ENCODE data around the gene TENM4.

TENM4 gene

DNA sequence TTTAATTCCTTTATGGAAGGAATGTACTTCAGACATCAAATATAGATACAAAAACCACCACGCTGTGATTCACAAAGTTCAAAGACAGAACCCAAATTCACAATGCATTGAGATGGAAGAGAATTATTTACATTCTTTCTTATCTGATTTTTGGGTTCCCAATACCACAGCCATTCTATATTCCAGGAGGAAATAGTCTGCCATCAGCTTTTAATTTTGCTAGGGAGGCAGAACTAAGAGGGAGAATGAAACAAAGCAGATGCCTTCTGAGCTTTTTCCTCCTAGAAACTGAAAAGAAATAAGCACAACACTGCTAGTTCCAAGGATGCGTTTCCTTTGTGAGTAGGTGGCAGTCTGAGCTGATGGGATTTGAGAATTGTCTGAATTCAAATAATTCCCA is 583.1 kb downstream of the TENM4 start:
- no peak for DNase-seq (ENCODE audit: low read depth, low spot score)
- POLR2A ChIA-PET = no interaction called here
- no peak overlapping the region for H3K4me3 ChIP-seq (ENCODE audit: low read depth, low read length)
- CTCF ChIA-PET = interaction anchor here (1.1 to 4.1 kb wide), 5 partner anchors 8 to 242 kb away, joined by 3 to 22 read pairs (median 4); no protein-coding TSS in a partner anchor
- no peak for TF ChIP-seq CTCF (IDR thresholded peaks at IDR 0.05; ENCODE audit: insufficient read depth, low read length, missing control alignments)

DNA sequence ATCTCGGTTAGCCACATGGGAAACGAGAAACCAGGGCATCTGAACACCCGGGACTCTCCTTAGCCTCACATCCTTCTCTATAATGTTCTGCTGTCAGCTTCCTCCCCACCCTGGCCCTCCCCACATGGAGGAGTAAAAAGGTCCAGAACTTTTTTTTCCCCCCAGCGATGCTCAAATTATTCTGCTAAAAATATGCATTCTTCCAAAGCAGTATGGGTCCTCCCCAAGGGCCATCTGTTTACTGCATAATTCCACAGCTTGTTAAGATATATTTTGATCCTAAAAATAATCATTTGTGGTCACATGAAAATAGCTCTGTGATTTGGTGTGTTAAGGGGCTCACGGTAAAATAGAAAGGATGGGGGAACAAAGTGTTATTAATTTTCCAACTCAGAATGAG is 584.6 kb downstream of the TENM4 start:
- ChIA-PET POLR2A (no interaction called here), CTCF (interaction anchor here (1.1 to 4.1 kb wide), 3 partner anchors 141 to 244 kb away, joined by 3 to 22 read pairs (median 5); no protein-coding TSS in a partner anchor)
- no peak overlapping the region for H3K4me3 ChIP-seq (ENCODE audit: low read depth, low read length)
- TF ChIP-seq CTCF (IDR thresholded peaks at IDR 0.05; ENCODE audit: insufficient read depth, low read length, missing control alignments) = no peak
- DNase-seq (ENCODE audit: low read depth, low spot score) = no peak

DNA sequence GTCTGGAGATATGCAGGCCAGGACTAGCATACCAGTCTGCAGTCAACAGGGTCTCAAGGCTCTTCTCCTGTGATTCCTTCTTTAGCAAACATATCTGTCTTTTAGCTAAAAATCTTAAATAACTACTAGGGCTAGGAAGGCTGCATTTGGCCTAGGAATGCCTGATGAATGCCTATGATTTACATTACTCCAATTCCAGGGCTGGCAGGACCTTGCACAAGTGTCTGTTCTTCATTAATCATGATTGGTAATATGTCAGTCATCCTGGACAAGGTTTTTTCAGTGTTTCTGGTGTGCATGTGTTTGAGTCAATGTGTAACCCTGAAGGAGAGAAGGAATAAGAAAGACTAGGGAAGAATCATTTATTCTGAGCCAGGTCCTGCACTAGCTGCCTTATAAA is 585.7 kb downstream of the TENM4 start:
- H3K4me3 ChIP-seq (ENCODE audit: low read depth, low read length) = no peak overlapping the region
- TF ChIP-seq CTCF (IDR thresholded peaks at IDR 0.05; ENCODE audit: insufficient read depth, low read length, missing control alignments) = no peak
- DNase-seq (ENCODE audit: low read depth, low spot score) = no peak
- CTCF ChIA-PET = interaction anchor here (0.9 to 4.1 kb wide), 3 partner anchors 46 to 245 kb away, joined by 3 to 22 read pairs (median 5); no protein-coding TSS in a partner anchor
- POLR2A ChIA-PET = no interaction called here

DNA sequence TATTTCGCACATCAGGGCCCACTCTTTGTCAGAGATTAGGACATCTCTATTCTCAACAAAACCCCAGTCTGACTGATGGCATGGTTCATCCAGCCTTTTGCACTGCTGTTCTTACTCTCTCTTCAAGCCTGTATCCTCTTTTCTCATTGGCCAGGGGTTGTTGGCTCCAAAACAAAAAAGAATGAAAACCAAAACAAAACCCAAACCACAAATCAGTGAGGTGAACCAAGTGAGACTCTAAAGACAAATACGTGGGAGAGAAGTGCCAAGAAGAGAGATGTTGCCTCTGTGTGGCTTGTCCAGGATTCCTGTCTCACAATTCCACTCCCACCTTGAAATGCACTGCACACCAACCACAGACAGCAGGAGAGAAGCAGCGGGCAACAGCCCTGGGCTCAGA is 587.3 kb downstream of the TENM4 start:
- no peak overlapping the region for H3K4me3 ChIP-seq (ENCODE audit: low read depth, low read length)
- POLR2A ChIA-PET = no interaction called here
- CTCF ChIA-PET = no interaction called here
- no peak for TF ChIP-seq CTCF (IDR thresholded peaks at IDR 0.05; ENCODE audit: insufficient read depth, low read length, missing control alignments)
- no peak for DNase-seq (ENCODE audit: low read depth, low spot score)

GRCh38 chr11:78851878-78852586 is 588.8 kb downstream of the TENM4 start:
- CTCF ChIA-PET = interaction anchor here (1.3 kb wide), 1 partner anchor 205 kb away, joined by 3 read pairs; no protein-coding TSS in a partner anchor
- H3K4me3 ChIP-seq (ENCODE audit: low read depth, low read length) = no peak overlapping the region
- TF ChIP-seq CTCF (IDR thresholded peaks at IDR 0.05; ENCODE audit: insufficient read depth, low read length, missing control alignments) = no peak
- no peak for DNase-seq (ENCODE audit: low read depth, low spot score)
- POLR2A ChIA-PET = no interaction called here

DNA sequence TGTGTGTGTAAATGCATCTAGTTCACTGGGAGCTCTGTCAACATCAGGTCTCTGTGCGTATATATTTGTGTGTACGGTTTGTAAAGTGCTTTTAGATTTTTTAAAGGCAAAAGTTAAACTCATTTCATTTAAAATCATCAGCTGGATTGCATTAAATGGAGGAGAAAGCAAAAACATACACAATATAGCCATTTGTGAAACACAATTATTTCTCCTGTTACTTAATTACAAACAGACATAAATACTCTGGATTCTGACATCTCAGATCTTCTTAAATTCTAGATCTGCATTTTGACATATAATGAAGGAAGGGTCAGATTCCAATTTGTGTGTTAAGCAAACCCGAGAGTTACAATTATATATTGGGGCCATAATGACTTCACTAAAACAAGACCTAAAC is 590.8 kb downstream of the TENM4 start:
- CTCF ChIA-PET = interaction anchor here (0.8 to 1.3 kb wide), 6 partner anchors 8 to 562 kb away, joined by 3 to 4 read pairs (median 3); no protein-coding TSS in a partner anchor

More for the DNA sequence above, 590.8 kb downstream of the TENM4 start:
- no peak for DNase-seq (ENCODE audit: low read depth, low spot score)
- H3K4me3 ChIP-seq (ENCODE audit: low read depth, low read length) = no peak overlapping the region
- POLR2A ChIA-PET = no interaction called here
- TF ChIP-seq CTCF (IDR thresholded peaks at IDR 0.05; ENCODE audit: insufficient read depth, low read length, missing control alignments) = no peak
